GF-D8 (cell line): Measurements from ENCODE around the gene ANXA5.
"Not testable (repeated sequence)": the region's sequence is repeated elsewhere in the genome, so short reads cannot be mapped to it uniquely, and the experiment has no call there.

Experiments used
- DNase-seq: peaks from one replicate; lab custom pipeline; 2025; lab: John Stamatoyannopoulos, UW

Gene ANXA5

GRCh38 chr4:121696581-121697461 lies at the start of gene ANXA5:
Gene ANXA5 (minus strand): TSS chr4:121696980. CDS start chr4:121696589, 391 bp downstream.
- DNase-seq = peak; percentile 36

GRCh38 chr4:121742794-121743193 lies 46.0 kb upstream of the ANXA5 start:
- DNase-seq = no peak

- DNase-seq = no peak
Measured at GRCh38 chr4:121741751-121742150, 45.0 kb upstream of the ANXA5 start.

- no peak for DNase-seq
Measured at GRCh38 chr4:121740796-121741409, 44.1 kb upstream of the ANXA5 start.

- DNase-seq = no peak
Measured at GRCh38 chr4:121739575-121739974, 42.8 kb upstream of the ANXA5 start.

- no peak for DNase-seq
Measured at GRCh38 chr4:121738780-121739535, 42.2 kb upstream of the ANXA5 start.

GRCh38 chr4:121737846-121738554 lies 41.2 kb upstream of the ANXA5 start:
- no peak for DNase-seq

- no peak for DNase-seq
Measured at GRCh38 chr4:121736735-121737351, 40.1 kb upstream of the ANXA5 start.

GRCh38 chr4:121734571-121734970 lies 37.8 kb upstream of the ANXA5 start:
- no peak for DNase-seq

- DNase-seq = no peak
Measured at GRCh38 chr4:121733942-121734341, 37.2 kb upstream of the ANXA5 start.

- DNase-seq = not testable (repeated sequence)
Measured at GRCh38 chr4:121729753-121730152, 33.0 kb upstream of the ANXA5 start.

- DNase-seq = no peak
Measured at GRCh38 chr4:121728798-121729226, 32.0 kb upstream of the ANXA5 start.

- no peak for DNase-seq
Measured at GRCh38 chr4:121728066-121728465, 31.3 kb upstream of the ANXA5 start.

- DNase-seq = peak; percentile 7
Measured at GRCh38 chr4:121726642-121727268, 30.0 kb upstream of the ANXA5 start.

GRCh38 chr4:121724671-121725070 lies 27.9 kb upstream of the ANXA5 start:
- DNase-seq = no peak

- DNase-seq = no peak
Measured at GRCh38 chr4:121721700-121722099, 24.9 kb upstream of the ANXA5 start.

- no peak for DNase-seq
Measured at GRCh38 chr4:121720109-121720508, 23.3 kb upstream of the ANXA5 start.

GRCh38 chr4:121717680-121718237 lies 21.0 kb upstream of the ANXA5 start:
- DNase-seq = no peak

GRCh38 chr4:121714548-121714947 lies 17.8 kb upstream of the ANXA5 start:
- no peak for DNase-seq

- DNase-seq = no peak
Measured at GRCh38 chr4:121712783-121713182, 16.0 kb upstream of the ANXA5 start.
